Caco-2 (cell line): ENCODE data around the gene PER3. TPM values are rescaled to one million over a fixed set of nuclear protein-coding genes. Genes with fewer than 3 reads are reported as not detected.

Experiments used
- BruUV-seq: library from RNA; stranded (reverse); fragments of 400-500 nt; replicated peaks from 2 replicates; lab custom pipeline; 2021; lab: Mats Ljungman, UMichigan
- CTCF ChIA-PET: fragments of 300-600 bp; sonication (Branson Sonifier 250); formaldehyde crosslinking; loops from one replicate; lab custom pipeline; 2022; ENCODE audit warnings: antibody characterized with exemption; lab: Charles Lee
- POLR2A ChIA-PET: fragments of 300-600 bp; sonication (Branson Sonifier 250); formaldehyde crosslinking; loops from one replicate; lab custom pipeline; 2022; ENCODE audit warnings: antibody characterized with exemption; lab: Charles Lee
- DNase-seq, 2 experiments: peaks; one replicate each; pipeline versions ENCODE4 v3.0.0 to v3.0.0-alpha.2; 2020 to 2022
- H3K27me3 ChIP-seq: replicated peaks from 2 replicates; pipeline ENCODE4 v1.6.0; 2011; ENCODE audit warnings: low read length; ENCODE audit not compliant: control insufficient read depth, insufficient read depth
- H3K36me3 ChIP-seq: 2 replicates; pipeline ENCODE4 v1.5.1; 2011; ENCODE audit warnings: low read length; ENCODE audit not compliant: control insufficient read depth, insufficient read depth
- H3K4me1 ChIP-seq: fragments of 250-450 bp; sonication (Bioruptor Pico); 2 replicates; pipeline ENCODE4 v1.5.1; 2020; ENCODE audit warnings: mild to moderate bottlenecking
- H3K4me3 ChIP-seq: 2 replicates; pipeline ENCODE4 v1.5.1; 2011; ENCODE audit warnings: low read depth, mild to moderate bottlenecking, control low read depth, low read length
- H3K9me3 ChIP-seq: fragments of 250-450 bp; sonication (Bioruptor Pico); 2 replicates; pipeline ENCODE4 v1.5.1; 2020; ENCODE audit warnings: mild to moderate bottlenecking, moderate library complexity
- H3K27ac Mint-ChIP-seq: one replicate; pipeline ENCODE4 v1.8.0; 2022; ENCODE audit warnings: mixed read lengths; ENCODE audit not compliant: unreplicated experiment
- H3K27me3 Mint-ChIP-seq: one replicate; pipeline ENCODE4 v1.8.0; 2022; ENCODE audit warnings: mixed read lengths; ENCODE audit not compliant: insufficient read depth, unreplicated experiment
- H3K36me3 Mint-ChIP-seq: one replicate; pipeline ENCODE4 v1.8.0; 2022; ENCODE audit warnings: mild to moderate bottlenecking, mixed read lengths; ENCODE audit not compliant: insufficient read depth, unreplicated experiment
- H3K4me1 Mint-ChIP-seq: one replicate; pipeline ENCODE4 v1.8.0; 2022; ENCODE audit warnings: low read depth, mixed read lengths; ENCODE audit not compliant: unreplicated experiment
- H3K4me3 Mint-ChIP-seq: one replicate; pipeline ENCODE4 v1.8.0; 2022; ENCODE audit warnings: mild to moderate bottlenecking, moderate library complexity, mixed read lengths; ENCODE audit not compliant: unreplicated experiment
- H3K9me3 Mint-ChIP-seq: one replicate; pipeline ENCODE4 v1.8.0; 2022; ENCODE audit warnings: mixed read lengths; ENCODE audit not compliant: unreplicated experiment
- CTCF ChIP-seq, 2 experiments: fragments of 200-600 bp in 1 of 2; IDR thresholded peaks; 1 replicate in 1 of 2; 2 replicates in 1 of 2; pipeline versions ENCODE4 v1.5.1 to v1.8.0; 2011 to 2022; ENCODE audit warnings: antibody characterized with exemption in 1 of 2, control low read depth in 1 of 2, inconsistent platforms in 1 of 2, low read depth in 1 of 2, low read length in 1 of 2, mild to moderate bottlenecking in 1 of 2, moderate library complexity in 1 of 2; ENCODE audit not compliant: insufficient read depth in 1 of 2, severe bottlenecking in 1 of 2, unreplicated experiment in 1 of 2
- intact Hi-C: fragments of 100-400 bp; cut with micrococcal nuclease; formaldehyde crosslinking; loops from one replicate; pipeline ENCODE4 v1.10.0; 2022; ENCODE audit not compliant: unreplicated experiment
- total RNA-seq: library from RNA; stranded (reverse); gene quantifications from 2 replicates; pipeline ENCODE4 v1.2.3, GENCODE V29; 2022

Gene PER3
- total RNA-seq, 1 experiment from 2014 or later: 27.4 TPM

- Histone ChIP-seq H3K9me3 (peaks cover 17% of the 10 kb centered on the region; the same call in 1 of the 2 replicates), H3K4me1 (no peaks in the 10 kb centered on the region), H3K4me3 (no peak overlapping the region), H3K36me3 (0 out of 2 replicates have a peak, but pooled peaks cover 1% of the 10 kb centered on the region), H3K27me3 (no peaks in the 10 kb centered on the region)
- ChIA-PET POLR2A (no interaction called here), CTCF (no interaction called here)
- peaks cover 19% of the 10 kb centered on the region for H3K9me3 Mint-ChIP-seq
- intact Hi-C loops: no loop called here
- H3K36me3 Mint-ChIP-seq: peaks cover 37% of the 10 kb centered on the region
- H3K27ac Mint-ChIP-seq: no peak overlapping the region
- no peaks in the 10 kb centered on the region for H3K27me3 Mint-ChIP-seq
- H3K4me1 Mint-ChIP-seq: no peaks in the 10 kb centered on the region
- no peak overlapping the region for H3K4me3 Mint-ChIP-seq
- DNase-seq: no peak
- no peak for TF ChIP-seq CTCF (IDR thresholded peaks at IDR 0.05; ENCODE audit: insufficient read depth in 1 of 2, low read depth in 1 of 2, low read length in 1 of 2, severe bottlenecking in 1 of 2, unreplicated experiment in 1 of 2)
- no TSS peak for BruUV-seq
These were observed 25.7 kb downstream of the PER3 start for GRCh38 chr1:7809742-7810141.

GRCh38 chr1:7810395-7810794, 26.3 kb downstream of the PER3 start:
- no peaks in the 10 kb centered on the region for H3K27me3 ChIP-seq
- H3K9me3 Mint-ChIP-seq: peaks cover 19% of the 10 kb centered on the region
- POLR2A ChIA-PET: no interaction called here

GRCh38 chr1:7811476-7811875, 27.4 kb downstream of the PER3 start:
- Mint-ChIP-seq H3K9me3 (peaks cover 19% of the 10 kb centered on the region), H3K4me3 (no peak overlapping the region), H3K4me1 (no peaks in the 10 kb centered on the region), H3K27ac (no peak overlapping the region), H3K27me3 (no peaks in the 10 kb centered on the region), H3K36me3 (peaks cover 37% of the 10 kb centered on the region)
- H3K36me3 ChIP-seq: 0 out of 2 replicates have a peak, but pooled peaks cover 1% of the 10 kb centered on the region
- peaks cover 17% of the 10 kb centered on the region; the same call in 1 of the 2 replicates for H3K9me3 ChIP-seq
- ChIA-PET CTCF (no interaction called here), POLR2A (no interaction called here)
- TF ChIP-seq CTCF (IDR thresholded peaks at IDR 0.05; ENCODE audit: insufficient read depth in 1 of 2, low read depth in 1 of 2, low read length in 1 of 2, severe bottlenecking in 1 of 2, unreplicated experiment in 1 of 2): no peak
- intact Hi-C loops: no loop called here
- H3K4me3 ChIP-seq: no peak overlapping the region
- no peaks in the 10 kb centered on the region for H3K27me3 ChIP-seq
- no TSS peak for BruUV-seq
- no peaks in the 10 kb centered on the region for H3K4me1 ChIP-seq
- DNase-seq: no peak

More at GRCh38 chr1:7810395-7810794, 26.3 kb downstream of the PER3 start:
- Mint-ChIP-seq H3K36me3 (peaks cover 30% of the 10 kb centered on the region), H3K27me3 (no peaks in the 10 kb centered on the region), H3K4me3 (no peak overlapping the region), H3K27ac (no peak overlapping the region), H3K4me1 (no peaks in the 10 kb centered on the region)
- Histone ChIP-seq H3K36me3 (0 out of 2 replicates have a peak, but pooled peaks cover 1% of the 10 kb centered on the region), H3K9me3 (peaks cover 17% of the 10 kb centered on the region; the same call in 1 of the 2 replicates), H3K4me3 (no peak overlapping the region), H3K4me1 (no peaks in the 10 kb centered on the region)
- intact Hi-C loops: no loop called here
- no peak for DNase-seq
- BruUV-seq: no TSS peak
- no peak for TF ChIP-seq CTCF (IDR thresholded peaks at IDR 0.05; ENCODE audit: insufficient read depth in 1 of 2, low read depth in 1 of 2, low read length in 1 of 2, severe bottlenecking in 1 of 2, unreplicated experiment in 1 of 2)
- CTCF ChIA-PET: no interaction called here
